Retinal pigment epithelial cell (primary cell): Measurements from ENCODE around the gene ZACN.
"Not testable (repeated sequence)": the region's sequence is repeated elsewhere in the genome, so short reads cannot be mapped to it uniquely, and the experiment has no call there.

ENCODE experiments used
- DNase-seq: peaks from one replicate; pipeline ENCODE4 v3.0.0-alpha.2; 2010; ENCODE audit warnings: low read depth
- H3K4me3 ChIP-seq: 2 replicates; pipeline ENCODE4 v1.5.1; 2011; ENCODE audit warnings: mild to moderate bottlenecking, low read length, control low read depth, moderate library complexity
- TF ChIP-seq, protein P1 (sequence below): conservative IDR thresholded peaks from 2 replicates; pipeline ENCODE4 v1.5.1; 2011; ENCODE audit warnings: low read depth, low read length, control low read depth, inconsistent platforms

Gene ZACN

DNA sequence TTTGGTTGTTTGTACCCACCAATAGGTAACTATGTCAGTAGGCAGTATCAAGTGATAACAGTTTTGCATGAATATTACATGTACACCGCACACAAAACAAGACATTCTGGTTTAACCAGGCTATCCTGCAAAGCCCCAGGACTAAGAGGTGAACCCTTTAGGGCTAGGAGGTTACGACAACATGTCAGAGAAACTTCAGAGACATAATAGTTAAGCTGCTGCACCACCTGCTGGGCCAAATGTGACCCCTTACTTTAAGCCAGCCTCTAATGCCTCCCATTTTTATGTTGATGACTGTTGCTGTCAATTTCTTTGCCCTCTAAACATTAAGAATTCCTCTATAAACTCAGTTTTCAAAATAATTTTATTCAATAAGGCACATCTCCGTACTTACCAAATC, 22.1 kb upstream of the ZACN start:
- DNase-seq = no peak
- TF ChIP-seq, protein P1, sequence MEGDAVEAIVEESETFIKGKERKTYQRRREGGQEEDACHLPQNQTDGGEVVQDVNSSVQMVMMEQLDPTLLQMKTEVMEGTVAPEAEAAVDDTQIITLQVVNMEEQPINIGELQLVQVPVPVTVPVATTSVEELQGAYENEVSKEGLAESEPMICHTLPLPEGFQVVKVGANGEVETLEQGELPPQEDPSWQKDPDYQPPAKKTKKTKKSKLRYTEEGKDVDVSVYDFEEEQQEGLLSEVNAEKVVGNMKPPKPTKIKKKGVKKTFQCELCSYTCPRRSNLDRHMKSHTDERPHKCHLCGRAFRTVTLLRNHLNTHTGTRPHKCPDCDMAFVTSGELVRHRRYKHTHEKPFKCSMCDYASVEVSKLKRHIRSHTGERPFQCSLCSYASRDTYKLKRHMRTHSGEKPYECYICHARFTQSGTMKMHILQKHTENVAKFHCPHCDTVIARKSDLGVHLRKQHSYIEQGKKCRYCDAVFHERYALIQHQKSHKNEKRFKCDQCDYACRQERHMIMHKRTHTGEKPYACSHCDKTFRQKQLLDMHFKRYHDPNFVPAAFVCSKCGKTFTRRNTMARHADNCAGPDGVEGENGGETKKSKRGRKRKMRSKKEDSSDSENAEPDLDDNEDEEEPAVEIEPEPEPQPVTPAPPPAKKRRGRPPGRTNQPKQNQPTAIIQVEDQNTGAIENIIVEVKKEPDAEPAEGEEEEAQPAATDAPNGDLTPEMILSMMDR = no peak

DNA sequence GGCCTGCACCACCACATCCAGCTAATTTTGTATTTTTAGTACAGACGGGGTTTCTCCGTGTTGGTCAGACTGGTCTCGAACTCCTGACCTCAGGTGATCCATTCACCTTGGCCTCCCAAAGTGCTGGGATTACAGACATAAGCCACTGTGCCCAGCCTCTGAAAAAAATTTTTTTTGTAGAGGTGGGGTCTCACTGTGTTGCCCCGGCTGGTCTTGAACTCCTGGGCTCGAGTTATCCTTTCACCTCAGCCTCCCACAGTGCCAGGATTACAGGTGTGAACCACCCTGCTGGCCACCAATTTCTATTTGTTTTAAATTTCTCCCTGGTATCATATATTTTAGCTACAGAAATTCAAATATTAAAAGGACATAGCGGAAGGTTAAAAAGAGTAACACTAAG, 20.7 kb upstream of the ZACN start:
- not testable (repeated sequence) for H3K4me3 ChIP-seq, DNase-seq

More for the DNA sequence above, 22.1 kb upstream of the ZACN start:
- H3K4me3 ChIP-seq = no peak overlapping the region

DNA sequence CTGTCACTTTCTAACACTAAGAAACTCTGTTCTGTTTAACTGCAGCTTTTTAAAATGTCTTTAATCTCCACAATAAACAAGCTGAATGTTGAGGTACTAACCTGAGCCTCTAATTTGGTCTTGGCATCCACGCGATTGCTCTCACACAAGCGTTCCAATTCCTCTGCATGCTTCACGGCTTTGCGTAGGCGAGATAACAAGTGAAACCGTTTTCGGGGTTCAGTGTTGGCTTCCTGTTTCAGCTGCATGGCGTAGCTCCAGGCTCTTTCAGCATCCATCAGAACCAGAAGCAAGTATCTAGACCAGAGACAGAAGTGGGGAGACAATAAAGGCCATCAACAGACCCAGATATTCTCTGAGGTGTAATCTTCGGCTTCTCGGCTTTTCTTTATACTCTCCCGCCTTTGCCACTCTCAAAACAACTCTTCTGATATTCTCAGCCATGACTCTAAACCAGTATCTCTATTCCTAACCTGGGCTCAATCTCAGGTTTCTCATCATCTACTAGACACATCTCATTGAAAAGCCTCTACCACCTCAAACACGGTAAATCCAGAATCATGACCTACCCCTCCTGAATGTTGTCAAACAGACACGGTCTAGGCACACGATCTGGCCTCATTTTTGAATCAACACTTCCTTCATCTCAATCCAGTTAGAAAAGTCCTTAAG, 15.0 kb upstream of the ZACN start:
- TF ChIP-seq, protein P1 = no peak
- no peak for DNase-seq
- H3K4me3 ChIP-seq = no peak overlapping the region

DNA sequence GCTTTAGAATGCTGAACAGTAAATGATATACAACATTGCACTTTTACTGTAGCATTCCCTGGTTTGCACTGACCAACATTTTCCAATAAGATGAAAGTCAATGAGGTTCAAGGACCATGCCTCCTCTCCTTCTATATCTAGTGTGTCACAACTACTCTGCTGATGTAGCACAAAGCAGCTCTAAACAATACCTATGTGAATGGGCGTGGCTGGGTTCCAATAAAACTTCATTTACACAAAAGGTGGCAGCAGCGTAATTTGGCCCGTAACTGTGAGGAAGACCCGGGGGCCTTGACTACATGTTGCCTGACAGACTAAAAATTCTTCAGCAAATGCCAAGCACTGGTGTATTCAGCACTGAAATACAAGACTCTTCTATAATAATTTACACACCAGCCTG, 13.2 kb upstream of the ZACN start:
- DNase-seq = no peak
- TF ChIP-seq, protein P1 = no peak
- H3K4me3 ChIP-seq = no peak overlapping the region

DNA sequence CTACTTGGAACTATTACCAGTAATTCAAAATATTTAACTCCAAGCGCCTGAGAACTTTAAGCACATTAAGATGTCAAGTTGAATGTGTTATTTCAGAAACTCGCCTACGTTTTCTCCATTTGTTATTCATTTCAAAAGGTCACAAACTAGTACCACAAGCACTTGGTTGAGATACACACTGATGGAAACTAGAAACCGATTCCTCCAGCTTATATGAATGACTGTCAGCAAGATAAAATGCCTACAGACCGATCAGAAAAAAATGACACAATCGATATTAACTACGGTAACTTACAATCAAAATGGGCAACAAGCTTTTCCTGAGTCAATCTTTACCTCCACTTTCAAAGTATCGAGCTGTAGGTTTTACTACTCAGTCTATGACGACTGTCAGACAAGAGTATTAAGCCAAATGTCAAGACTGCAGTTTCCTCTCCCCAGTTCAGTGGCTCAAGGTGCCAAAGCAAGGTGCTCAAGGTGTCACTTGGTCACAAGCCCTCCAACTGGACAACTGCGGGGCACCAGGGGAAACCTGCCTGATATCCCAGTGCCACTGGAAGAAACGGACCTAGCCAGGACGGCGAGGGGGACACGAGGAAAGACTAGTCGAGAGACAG, 7.3 kb upstream of the ZACN start:
- TF ChIP-seq, protein P1 = no peak
- no peak for DNase-seq

DNA sequence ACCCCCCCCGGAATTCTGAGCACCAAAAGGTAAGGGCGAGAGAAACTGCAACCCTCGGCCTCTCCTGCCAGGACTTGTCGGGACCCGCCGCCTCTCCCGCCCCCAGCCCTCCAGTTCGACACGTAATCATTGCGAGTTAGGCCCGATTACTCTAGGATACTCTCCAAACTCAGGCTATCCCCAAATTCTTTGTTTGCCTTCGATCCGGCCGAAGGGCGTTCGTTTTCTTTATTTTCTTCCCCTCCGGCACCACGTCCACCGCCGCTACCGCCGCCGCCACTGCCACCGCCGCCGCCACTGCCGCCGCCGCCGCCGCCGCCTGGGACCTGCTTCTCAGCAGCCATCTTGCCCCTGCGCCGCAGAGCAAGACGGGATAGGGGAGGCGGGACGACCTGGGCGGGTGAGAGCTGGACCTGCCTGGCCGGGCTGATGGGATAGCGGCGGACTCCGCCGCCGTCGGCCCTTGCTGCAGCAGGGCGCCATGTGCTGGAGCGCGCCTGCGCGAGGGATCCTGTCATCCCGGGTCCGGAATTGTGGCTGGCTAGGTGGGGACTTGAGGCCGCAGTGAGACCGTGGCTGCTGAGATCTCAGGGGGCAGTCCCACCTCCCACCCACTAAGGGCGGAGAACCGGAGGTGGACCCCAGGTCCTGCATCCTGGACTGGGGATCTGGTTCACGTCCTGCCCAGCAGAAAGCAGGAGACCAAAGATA, 6.7 kb upstream of the ZACN start, which contains the start of gene SRP68:
Gene SRP68 (minus strand): TSS at position 370 of the 711 bp plus-strand sequence. CDS start 26 bp downstream, at position 344.
- peak within 1 kb of the TSS; percentile 96 for H3K4me3 ChIP-seq
- peak; percentile 81 for DNase-seq
- TF ChIP-seq, protein P1 = no peak

More for the DNA sequence above, 7.3 kb upstream of the ZACN start:
- peak overlapping the region; percentile 96 for H3K4me3 ChIP-seq
